Activated T-helper 1 cell treated with anti-CD3 and anti-CD28 coated beads, Interleukin-12 subunit alpha, Interleukin-12 subunit beta, Interleukin-2, Interleukin-4 antibody, amounts not matched to agents 30 ng/mL and 10 ng/mL and 1 ng/mL, durations not matched to agents 14 hours and 24 hours and 36 hours (primary cell): ENCODE measurements around the gene SLC9A9. TPM values are rescaled to one million over a fixed set of nuclear protein-coding genes. Genes with fewer than 3 reads are reported as not detected.

Experiments
- DNase-seq: peaks from one replicate; pipeline ENCODE4 v3.0.0; 2021; ENCODE audit warnings: low spot score
- H3K27ac Mint-ChIP-seq: one replicate; pipeline ENCODE4 v1.8.0; 2021; ENCODE audit warnings: mild to moderate bottlenecking, mixed read lengths
- H3K27me3 Mint-ChIP-seq: one replicate; pipeline ENCODE4 v1.8.0; 2022; ENCODE audit warnings: mild to moderate bottlenecking, moderate library complexity, mixed read lengths; ENCODE audit not compliant: insufficient read depth
- H3K36me3 Mint-ChIP-seq: one replicate; pipeline ENCODE4 v1.8.0; 2021; ENCODE audit warnings: low read depth, mixed read lengths
- H3K4me1 Mint-ChIP-seq: one replicate; pipeline ENCODE4 v1.8.0; 2021; ENCODE audit warnings: low read depth, mixed read lengths
- H3K4me3 Mint-ChIP-seq: one replicate; pipeline ENCODE4 v1.8.0; 2021; ENCODE audit warnings: mild to moderate bottlenecking, moderate library complexity, mixed read lengths
- H3K9me3 Mint-ChIP-seq: one replicate; pipeline ENCODE4 v1.8.0; 2021; ENCODE audit warnings: mixed read lengths
- intact Hi-C: fragments of 100-400 bp; cut with micrococcal nuclease; formaldehyde crosslinking; loops from one replicate; pipeline ENCODE4 v1.15.1; 2024
- total RNA-seq: library from RNA; stranded (reverse); gene quantifications from 2 replicates; pipeline ENCODE4 v1.2.3, GENCODE V29; 2022

Gene SLC9A9
- total RNA-seq, 1 donor from 2014 or later: 0.88 TPM

DNA sequence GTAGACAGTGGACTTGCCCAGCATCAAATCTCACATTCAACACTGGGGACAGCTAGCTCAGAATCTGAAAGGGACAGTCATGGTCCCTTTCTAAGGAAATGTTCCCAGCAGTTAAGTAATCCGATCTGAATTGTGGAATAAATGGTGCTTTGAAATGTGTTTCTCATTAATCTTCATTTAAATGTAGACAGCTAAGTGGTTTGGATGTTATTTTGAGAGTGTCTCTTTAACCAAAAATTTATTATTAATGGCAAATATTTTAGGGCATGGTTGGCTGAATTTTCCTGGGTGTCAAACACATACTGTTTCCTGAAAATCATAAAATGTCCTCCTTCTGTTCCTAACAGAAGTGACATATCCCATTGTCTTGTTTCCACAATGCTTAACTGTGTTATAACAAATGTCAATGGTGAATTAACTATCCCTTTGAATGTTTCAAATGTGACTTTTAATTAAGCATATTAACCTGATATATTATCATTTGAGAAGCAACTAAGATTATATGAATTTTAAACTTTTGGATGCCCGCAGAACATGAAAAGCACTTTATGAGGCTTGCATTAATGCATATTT lies 517.9 kb downstream of the SLC9A9 start:
- H3K27me3 Mint-ChIP-seq: peaks cover 2% of the 10 kb centered on the region
- H3K27ac Mint-ChIP-seq: no peak overlapping the region
- H3K4me1 Mint-ChIP-seq: no peaks in the 10 kb centered on the region
- no peak for DNase-seq
- H3K36me3 Mint-ChIP-seq: no peaks in the 10 kb centered on the region
- H3K9me3 Mint-ChIP-seq: no peaks in the 10 kb centered on the region
- H3K4me3 Mint-ChIP-seq: no peak overlapping the region
- intact Hi-C loops: no loop called here

DNA sequence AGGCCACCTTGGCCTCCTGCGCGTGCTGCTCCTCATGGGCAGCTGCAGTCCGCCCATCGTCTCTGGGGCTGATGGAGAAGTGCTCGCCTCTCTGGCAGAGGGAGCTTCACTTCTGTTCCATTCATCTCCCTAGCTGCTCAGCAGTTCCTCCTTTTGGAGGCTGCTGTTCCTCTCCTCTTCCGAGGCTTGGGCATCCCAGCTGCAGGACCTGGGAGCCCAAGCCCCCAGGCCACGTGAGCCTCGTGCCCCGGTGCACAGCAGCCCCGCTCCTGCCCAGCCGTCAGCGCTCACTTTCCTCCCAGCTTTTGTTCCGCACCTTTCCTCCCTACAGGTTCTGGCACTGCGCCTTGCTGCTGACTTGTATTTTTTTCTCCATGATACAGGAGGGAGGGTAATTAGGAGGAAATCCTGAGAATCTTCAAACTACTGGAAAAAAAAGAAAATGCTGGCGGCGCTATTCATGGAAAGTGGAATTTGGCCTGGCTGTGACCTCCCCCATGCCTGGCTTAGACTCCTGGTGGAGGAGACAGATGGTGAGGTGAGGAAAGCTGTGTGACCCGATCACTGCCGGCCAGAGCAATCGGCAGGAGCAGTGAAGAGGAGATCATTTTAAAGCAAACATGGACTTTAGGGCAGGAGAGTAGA lies 518.6 kb downstream of the SLC9A9 start:
- Mint-ChIP-seq H3K9me3 (no peaks in the 10 kb centered on the region), H3K4me1 (no peaks in the 10 kb centered on the region), H3K27ac (no peak overlapping the region), H3K36me3 (no peaks in the 10 kb centered on the region), H3K27me3 (no peaks in the 10 kb centered on the region), H3K4me3 (no peak overlapping the region)
- no peak for DNase-seq
- intact Hi-C loops: no loop called here

DNA sequence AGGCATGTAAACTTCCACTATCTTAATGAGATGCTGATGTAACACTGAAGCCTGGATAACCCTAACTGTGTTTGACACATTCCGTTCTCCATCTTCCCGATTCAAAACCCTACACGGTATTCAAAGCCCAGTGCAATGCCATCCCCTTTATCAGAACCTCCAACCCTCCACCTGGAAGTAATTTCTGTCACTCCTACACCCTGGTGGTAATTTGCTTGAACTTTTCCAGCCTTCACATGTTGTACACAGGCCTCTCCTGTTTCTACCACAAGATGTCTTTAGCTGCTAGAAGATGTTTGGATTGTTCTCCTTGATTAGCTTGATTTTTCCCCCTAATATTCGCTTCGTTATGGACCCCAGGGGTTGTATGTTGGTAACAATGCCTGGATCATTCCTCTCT lies 519.8 kb downstream of the SLC9A9 start:
- Mint-ChIP-seq H3K27me3 (no peaks in the 10 kb centered on the region), H3K4me3 (no peak overlapping the region), H3K4me1 (no peaks in the 10 kb centered on the region), H3K9me3 (no peaks in the 10 kb centered on the region), H3K36me3 (no peaks in the 10 kb centered on the region), H3K27ac (no peak overlapping the region)
- intact Hi-C loops: no loop called here
- no peak for DNase-seq

DNA sequence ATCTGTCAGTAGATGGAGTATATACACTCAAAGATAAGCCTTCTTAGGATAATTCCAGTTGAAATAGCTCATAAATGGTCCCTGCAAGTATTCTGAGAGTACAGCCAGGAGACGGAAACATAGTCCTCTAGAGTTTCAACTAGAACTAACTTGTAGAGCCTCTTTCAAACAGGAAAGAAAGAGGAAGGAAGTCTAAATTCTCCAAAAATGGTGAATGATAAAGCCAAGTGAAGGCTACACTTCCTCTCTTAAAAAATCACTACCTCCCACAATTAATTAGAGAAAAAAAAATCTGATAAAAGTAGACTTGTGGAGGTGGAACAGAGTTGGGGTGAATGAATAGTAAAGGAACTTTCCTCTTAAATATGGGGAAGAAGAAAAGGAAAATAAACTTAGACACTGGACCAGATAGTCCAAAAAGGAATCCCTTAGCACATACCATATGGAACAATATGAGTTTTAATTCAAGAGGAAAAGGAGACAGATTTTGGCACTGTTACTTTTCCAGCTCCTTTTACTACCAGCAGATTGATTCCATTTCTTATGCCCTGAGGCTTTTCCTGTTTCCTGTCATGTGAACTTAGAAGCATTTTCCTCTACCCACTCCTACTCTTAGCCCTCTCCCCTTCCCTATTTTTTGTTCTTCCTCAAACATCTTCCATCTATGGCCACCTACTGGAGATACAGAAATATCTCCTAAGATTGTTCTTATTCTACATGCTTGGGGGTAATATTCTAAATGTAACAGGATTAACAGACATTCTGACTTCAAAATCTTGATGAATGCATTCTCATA lies 521.1 kb downstream of the SLC9A9 start:
- DNase-seq: no peak
- Mint-ChIP-seq H3K4me1 (no peaks in the 10 kb centered on the region), H3K27me3 (no peaks in the 10 kb centered on the region), H3K27ac (no peak overlapping the region), H3K4me3 (no peak overlapping the region), H3K36me3 (peaks cover 2% of the 10 kb centered on the region), H3K9me3 (no peaks in the 10 kb centered on the region)
- intact Hi-C loops: no loop called here

DNA sequence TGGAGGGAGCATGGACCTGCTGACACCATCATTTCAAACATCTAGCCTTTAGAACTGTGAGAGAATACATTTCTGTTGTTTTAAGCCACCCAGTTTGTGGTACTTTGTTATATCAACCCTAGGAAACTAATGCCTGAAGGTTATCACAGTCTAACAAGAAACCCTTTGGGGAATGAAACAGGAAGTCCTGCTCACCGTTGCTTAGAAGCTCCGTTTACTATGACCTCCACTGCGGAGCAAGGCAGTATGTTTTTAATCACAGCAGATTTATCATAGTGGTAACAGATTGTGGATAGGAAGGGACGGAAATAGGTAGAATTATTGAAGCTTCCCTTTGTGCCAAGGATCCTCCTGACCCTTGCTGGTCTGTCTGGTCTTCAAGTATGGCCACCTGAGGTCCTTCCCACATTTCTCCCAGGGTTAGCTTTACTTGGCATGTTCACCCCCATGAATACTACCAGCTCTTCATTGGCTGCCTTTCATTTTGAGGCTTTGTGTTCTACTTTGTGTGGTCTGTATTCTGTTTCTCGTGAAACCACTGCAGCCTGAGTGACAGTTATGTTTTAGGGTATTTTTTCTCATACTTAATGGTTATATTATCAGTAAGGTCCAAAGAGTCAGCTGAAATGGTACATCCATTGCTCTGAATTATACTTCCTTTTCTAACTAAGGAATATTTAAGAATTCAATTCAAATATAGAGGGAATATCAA lies 527.1 kb downstream of the SLC9A9 start:
- intact Hi-C loops: no loop called here
- Mint-ChIP-seq H3K27me3 (peaks cover 1% of the 10 kb centered on the region), H3K4me3 (no peak overlapping the region), H3K36me3 (peaks cover 2% of the 10 kb centered on the region), H3K9me3 (peaks cover 6% of the 10 kb centered on the region), H3K27ac (no peak overlapping the region), H3K4me1 (no peaks in the 10 kb centered on the region)
- no peak for DNase-seq

DNA sequence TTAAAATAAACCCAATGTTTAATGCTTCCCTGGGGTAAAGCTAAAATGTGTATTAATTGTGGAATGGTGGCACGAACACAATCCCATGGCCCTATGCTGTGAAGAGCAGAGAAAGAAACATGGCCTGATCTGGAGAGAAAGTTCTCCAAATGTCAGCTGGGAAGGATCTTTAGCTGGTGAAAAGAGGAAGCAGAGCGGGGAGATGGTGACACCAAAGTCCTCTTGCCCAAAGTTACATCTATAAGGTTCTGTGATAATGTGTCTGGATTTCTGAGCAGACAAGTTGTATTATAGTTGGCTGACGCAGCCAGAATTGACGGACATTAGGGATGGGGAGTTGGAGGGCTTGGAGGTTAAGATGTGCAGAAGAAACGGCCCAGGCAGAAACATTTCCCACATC lies 532.5 kb downstream of the SLC9A9 start:
- Mint-ChIP-seq H3K4me3 (no peak overlapping the region), H3K36me3 (no peaks in the 10 kb centered on the region)

DNA sequence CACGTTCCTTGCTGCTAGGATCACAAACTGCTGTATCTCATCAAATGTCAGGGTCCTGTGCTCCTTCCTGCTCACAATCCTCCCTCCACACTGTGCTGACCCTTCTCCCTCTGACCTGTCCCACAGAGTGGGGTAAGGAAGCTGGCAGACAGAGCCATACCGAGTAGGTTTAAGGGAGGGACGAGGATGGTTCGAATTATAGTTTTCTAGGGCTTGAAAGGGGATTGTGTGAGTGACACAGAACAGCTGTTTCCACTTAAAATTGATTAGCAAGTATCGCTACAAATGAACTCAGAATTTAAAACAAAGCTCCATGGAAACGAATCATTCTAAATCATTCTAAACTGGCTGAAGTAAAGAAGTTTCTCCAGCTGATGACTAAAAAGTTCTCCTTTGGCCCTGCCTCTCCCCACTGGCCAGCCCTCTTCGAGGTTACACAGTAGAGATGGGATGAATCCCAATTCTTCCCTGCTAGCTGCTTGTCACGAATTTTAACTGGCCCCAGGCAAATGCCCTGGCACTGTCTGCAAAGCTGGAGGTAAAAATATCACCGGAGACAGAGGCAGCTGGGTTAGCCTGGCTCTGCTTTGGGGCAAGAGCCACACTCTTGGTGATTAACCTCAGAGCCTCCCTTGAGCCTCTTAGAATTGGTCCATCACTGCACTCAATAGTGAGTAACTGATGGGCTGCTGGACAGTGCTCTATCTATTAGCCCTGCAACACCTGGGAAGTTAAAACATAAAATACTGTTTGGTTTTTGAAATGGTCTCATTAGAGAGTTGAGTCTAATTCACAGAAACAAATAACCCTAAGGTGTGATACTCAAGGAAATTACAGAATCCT lies 533.8 kb downstream of the SLC9A9 start:
- intact Hi-C loops: no loop called here
- H3K4me3 Mint-ChIP-seq: no peak overlapping the region
- no peaks in the 10 kb centered on the region for H3K9me3 Mint-ChIP-seq
- peaks cover 3% of the 10 kb centered on the region for H3K27me3 Mint-ChIP-seq
- H3K36me3 Mint-ChIP-seq: no peaks in the 10 kb centered on the region
- H3K27ac Mint-ChIP-seq: no peak overlapping the region
- no peaks in the 10 kb centered on the region for H3K4me1 Mint-ChIP-seq
- no peak for DNase-seq

More for the DNA sequence above, 532.5 kb downstream of the SLC9A9 start:
- DNase-seq: no peak
- H3K27me3 Mint-ChIP-seq: peaks cover 3% of the 10 kb centered on the region
- no peak overlapping the region for H3K27ac Mint-ChIP-seq
- intact Hi-C loops: no loop called here
- peaks cover 2% of the 10 kb centered on the region for H3K9me3 Mint-ChIP-seq
- no peaks in the 10 kb centered on the region for H3K4me1 Mint-ChIP-seq

DNA sequence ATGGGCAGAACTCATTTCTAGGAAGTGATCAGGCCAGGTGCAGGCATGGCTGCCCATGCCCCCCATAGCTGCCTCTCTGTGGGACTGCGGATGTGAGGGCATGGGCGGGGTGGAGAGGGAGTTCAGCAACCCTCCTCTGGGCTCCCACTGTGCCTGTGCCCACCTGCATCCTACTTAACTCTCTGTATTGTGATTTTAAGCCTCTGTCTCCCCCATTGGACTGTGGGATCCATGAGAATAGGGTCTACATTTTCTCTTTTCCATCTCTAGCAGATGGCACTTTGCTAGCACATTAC lies 534.4 kb downstream of the SLC9A9 start:
- DNase-seq: no peak
- H3K36me3 Mint-ChIP-seq: no peaks in the 10 kb centered on the region
- H3K9me3 Mint-ChIP-seq: no peaks in the 10 kb centered on the region
- H3K4me3 Mint-ChIP-seq: no peak overlapping the region
- intact Hi-C loops: no loop called here
- H3K27me3 Mint-ChIP-seq: peaks cover 3% of the 10 kb centered on the region
- H3K4me1 Mint-ChIP-seq: no peaks in the 10 kb centered on the region
- no peak overlapping the region for H3K27ac Mint-ChIP-seq

DNA sequence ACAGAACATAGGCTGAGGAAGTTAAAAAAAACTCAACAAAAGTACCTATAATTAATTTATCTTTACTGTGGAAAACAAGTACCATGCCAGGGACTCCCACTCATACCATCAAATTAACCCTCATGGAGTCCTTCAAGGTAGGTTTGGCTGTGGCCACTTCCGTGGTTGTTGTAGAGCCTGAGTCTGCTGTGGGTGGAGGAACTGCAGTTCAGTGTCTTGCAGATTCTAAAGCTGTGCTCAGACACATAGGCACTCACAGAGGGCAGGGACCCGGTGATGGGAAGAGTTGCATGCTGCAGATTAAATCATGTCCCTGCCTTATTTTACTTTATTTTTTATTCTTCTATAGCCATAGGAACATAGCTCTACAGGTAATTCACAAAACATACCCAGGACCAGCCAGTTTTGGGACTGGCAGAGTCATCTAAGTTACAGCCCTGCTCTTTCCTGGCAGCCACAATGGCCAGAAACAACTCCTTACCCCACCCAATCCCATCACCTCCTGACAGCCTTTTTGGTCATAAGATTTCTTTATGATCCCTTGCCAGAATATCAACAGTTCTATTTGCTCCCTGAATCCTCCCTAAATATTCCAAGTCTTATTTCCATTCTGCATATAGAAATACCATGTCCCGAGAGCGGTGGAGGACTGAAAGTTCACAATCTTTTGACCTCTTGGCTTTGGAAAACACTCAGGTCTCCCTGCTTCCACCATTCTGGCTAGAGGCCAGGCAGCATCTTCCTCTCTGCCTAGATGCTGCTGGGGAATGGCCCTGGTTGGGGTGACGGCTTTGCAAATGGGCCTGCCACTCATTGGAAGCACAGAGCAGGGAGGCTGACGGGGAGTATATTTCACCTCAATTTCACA lies 535.0 kb downstream of the SLC9A9 start:
- Mint-ChIP-seq H3K27ac (no peak overlapping the region), H3K4me1 (no peaks in the 10 kb centered on the region), H3K36me3 (no peaks in the 10 kb centered on the region), H3K9me3 (no peaks in the 10 kb centered on the region), H3K4me3 (no peak overlapping the region), H3K27me3 (peaks cover 3% of the 10 kb centered on the region)
- intact Hi-C loops: no loop called here
- no peak for DNase-seq

DNA sequence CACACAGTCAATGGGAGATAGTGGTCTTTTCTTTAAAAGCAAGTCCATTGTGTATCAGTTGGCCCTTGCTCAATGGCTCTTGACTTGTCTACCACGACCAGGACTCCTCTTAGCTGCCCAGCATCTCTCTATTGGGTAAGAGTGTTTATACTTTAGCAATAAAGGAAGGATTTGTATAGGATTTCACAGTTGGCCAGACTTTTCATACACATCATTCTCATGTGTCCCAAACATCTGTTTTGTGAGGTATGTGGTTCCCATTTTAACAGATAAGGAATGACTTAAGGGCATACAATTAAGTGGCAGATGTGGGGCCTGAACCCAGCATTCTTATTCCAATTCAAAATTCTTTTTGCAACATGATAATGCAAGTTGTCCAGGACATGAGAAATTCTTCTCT lies 537.2 kb downstream of the SLC9A9 start:
- H3K4me1 Mint-ChIP-seq: no peaks in the 10 kb centered on the region
- no peaks in the 10 kb centered on the region for H3K36me3 Mint-ChIP-seq
- DNase-seq: no peak
- intact Hi-C loops: no loop called here
- peaks cover 2% of the 10 kb centered on the region for H3K27me3 Mint-ChIP-seq
- no peak overlapping the region for H3K4me3 Mint-ChIP-seq
- no peak overlapping the region for H3K27ac Mint-ChIP-seq
- no peaks in the 10 kb centered on the region for H3K9me3 Mint-ChIP-seq

DNA sequence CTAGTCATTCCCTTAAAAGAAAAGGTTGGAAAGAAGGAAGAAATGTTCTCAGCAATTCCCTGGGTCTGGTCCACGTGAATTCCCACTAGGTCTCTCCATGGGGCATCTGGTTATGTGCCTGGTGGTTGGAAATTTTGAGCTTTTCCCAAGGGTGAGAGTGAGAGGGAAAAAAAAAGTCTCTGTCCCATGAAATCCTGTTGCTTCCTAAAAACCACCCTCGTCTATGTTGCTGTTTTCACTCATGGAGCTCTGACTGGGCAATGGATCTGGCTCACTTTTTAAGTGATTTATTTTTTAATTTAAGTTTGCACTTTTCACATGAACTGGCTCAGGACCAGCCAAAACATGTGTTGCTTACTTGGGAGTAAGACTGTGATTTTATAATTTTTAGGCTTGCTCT lies 538.6 kb downstream of the SLC9A9 start:
- no peak for DNase-seq
- H3K9me3 Mint-ChIP-seq: no peaks in the 10 kb centered on the region
- no peaks in the 10 kb centered on the region for H3K27me3 Mint-ChIP-seq
- no peak overlapping the region for H3K27ac Mint-ChIP-seq
- H3K36me3 Mint-ChIP-seq: no peaks in the 10 kb centered on the region
- intact Hi-C loops: loop anchor here (5.0 kb wide), 1 partner anchor 247 kb away; no protein-coding TSS in a partner anchor
- H3K4me3 Mint-ChIP-seq: no peak overlapping the region
- no peaks in the 10 kb centered on the region for H3K4me1 Mint-ChIP-seq
